ENCODE measurements around the gene EPHX1.

The EPHX1 gene

DNA sequence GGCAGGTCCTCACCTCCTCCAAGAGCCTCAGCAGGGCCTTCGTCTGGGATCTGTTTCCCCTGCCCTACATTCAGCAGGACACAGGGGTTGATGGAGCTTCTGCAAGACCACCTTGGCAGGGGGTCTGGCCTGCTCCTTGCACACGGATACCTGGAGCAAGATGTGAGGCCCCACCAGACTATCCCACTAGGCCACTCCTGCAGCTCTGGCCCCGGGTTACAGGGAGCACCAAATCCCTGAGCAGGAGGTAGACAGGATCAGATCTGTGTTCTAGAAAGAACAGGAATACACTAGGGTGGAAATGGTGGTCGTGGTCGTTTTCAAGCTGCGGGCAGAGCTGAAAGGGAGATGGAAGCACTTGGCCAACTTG lies 33.5 kb downstream of the EPHX1 start:
- no peak overlapping the region for H3K4ac ChIP-seq (ENCODE audit: low read length)
- H3K4me1 ChIP-seq (ENCODE audit: control insufficient read depth in 2 of 2, insufficient read depth in 1 of 2, low read depth in 1 of 2, low read length in 2 of 2): peaks cover 0 to 2% of the 10 kb centered on the region in 2 donors
- no peak overlapping the region for H2BK5ac ChIP-seq (ENCODE audit: low read length)
- no peak overlapping the region for H4K91ac ChIP-seq (ENCODE audit: low read depth, low read length, poor library complexity)
- no peak overlapping the region for H3K4me2 ChIP-seq (ENCODE audit: insufficient read depth, low read length, poor library complexity, severe bottlenecking)
- H2BK15ac ChIP-seq (ENCODE audit: low read length): no peak overlapping the region
- peaks cover 9 to 61% of the 10 kb centered on the region in 2 donors for H3K36me3 ChIP-seq (replicated peaks in 1 of 2; ENCODE audit: control insufficient read depth in 2 of 2, insufficient read depth in 2 of 2, low read length in 2 of 2)
- H3K9ac ChIP-seq (ENCODE audit: low read depth, low read length, poor library complexity): no peak overlapping the region
- DNase-seq (ENCODE audit: low spot score): no peak
- H3K27me3 ChIP-seq (ENCODE audit: control insufficient read depth in 3 of 3, insufficient read depth in 3 of 3, low read depth in 1 of 3, low read length in 3 of 3): no peaks in the 10 kb centered on the region
- no peak overlapping the region for H3K4me3 ChIP-seq (ENCODE audit: low read length in 2 of 2)
- no peak overlapping the region for H2AFZ ChIP-seq (ENCODE audit: low read length)
- H3K79me1 ChIP-seq (ENCODE audit: low read depth, low read length): no peaks in the 10 kb centered on the region
- no peak overlapping the region for H2AK5ac ChIP-seq (ENCODE audit: low read depth, low read length)
- no peak overlapping the region for H3K18ac ChIP-seq (ENCODE audit: low read length)
- no peaks in the 10 kb centered on the region for H3K9me3 ChIP-seq (replicated peaks in 1 of 2; ENCODE audit: control insufficient read depth in 2 of 2, insufficient read depth in 1 of 2, low read depth in 1 of 2, low read length in 2 of 2)
- H2BK120ac ChIP-seq (ENCODE audit: low read depth, low read length): no peak overlapping the region
- no peak overlapping the region for H3K27ac ChIP-seq (replicated peaks; ENCODE audit: low read length)
- H3K14ac ChIP-seq (ENCODE audit: low read length): no peak overlapping the region
- WGBS, 2 donors (ENCODE audit: extremely low coverage in 2 of 2, insufficient read length in 2 of 2, insufficient replicate concordance in 1 of 2): no CpG with 5 or more reads among the region's 6 CpGs
- no peak overlapping the region for H2BK12ac ChIP-seq (ENCODE audit: low read length)
- H4K8ac ChIP-seq (ENCODE audit: low read depth, low read length): no peak overlapping the region
- H3K23ac ChIP-seq (ENCODE audit: low read depth, low read length, poor library complexity): peak overlapping the region; percentile 50

DNA sequence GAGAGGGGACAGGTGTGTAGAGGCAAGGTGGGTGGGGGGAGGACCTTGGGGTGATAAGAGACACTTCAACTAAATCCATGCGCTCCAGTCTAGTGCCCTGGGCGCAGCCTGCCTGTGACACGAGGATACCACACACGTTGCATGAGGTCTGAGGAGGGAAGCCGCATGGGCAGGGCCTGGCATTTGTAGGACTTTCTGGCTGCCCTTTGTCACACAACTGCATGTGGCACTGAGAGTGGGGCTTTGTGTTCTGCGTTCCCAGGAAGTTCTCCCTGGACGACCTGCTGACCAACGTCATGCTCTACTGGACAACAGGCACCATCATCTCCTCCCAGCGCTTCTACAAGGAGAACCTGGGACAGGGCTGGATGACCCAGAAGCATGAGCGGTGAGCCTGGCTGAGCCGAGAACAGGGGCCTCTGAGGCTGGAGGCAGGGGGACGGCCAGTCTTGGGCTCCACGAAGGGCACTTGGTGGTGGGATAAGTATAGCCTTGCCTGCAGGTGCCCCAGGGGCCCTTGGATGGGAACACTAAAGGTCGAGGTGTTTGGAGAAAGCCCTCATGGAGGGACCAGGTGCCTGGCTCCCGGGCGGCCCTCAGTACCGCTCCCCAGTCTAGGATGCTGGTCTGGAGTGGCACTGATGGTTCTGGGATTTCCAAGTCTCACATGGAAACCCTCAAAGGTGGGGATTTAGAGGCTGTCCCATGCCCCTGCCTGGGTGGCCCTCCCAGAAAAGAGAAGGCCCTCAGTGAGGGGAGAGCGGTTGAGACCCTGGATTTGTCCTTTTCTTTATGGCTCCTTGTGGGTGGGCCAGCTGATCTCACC lies 34.5 kb downstream of the EPHX1 start:
- Histone ChIP-seq H3K4me1 (ENCODE audit: control insufficient read depth in 2 of 2, insufficient read depth in 1 of 2, low read depth in 1 of 2, low read length in 2 of 2) (peaks cover 0 to 4% of the 10 kb centered on the region in 2 donors), H3K23ac (ENCODE audit: low read depth, low read length, poor library complexity) (peak overlapping the region; percentile 80), H2BK120ac (ENCODE audit: low read depth, low read length) (no peak overlapping the region), H2BK12ac (ENCODE audit: low read length) (no peak overlapping the region), H4K8ac (ENCODE audit: low read depth, low read length) (no peak overlapping the region), H3K79me1 (ENCODE audit: low read depth, low read length) (no peaks in the 10 kb centered on the region), H3K14ac (ENCODE audit: low read length) (no peak overlapping the region), H3K4ac (ENCODE audit: low read length) (no peak overlapping the region), H3K9ac (ENCODE audit: low read depth, low read length, poor library complexity) (no peak overlapping the region), H2AK5ac (ENCODE audit: low read depth, low read length) (no peak overlapping the region), H3K27ac (replicated peaks; ENCODE audit: low read length) (no peak overlapping the region), H2AFZ (ENCODE audit: low read length) (no peak overlapping the region), H3K4me3 (ENCODE audit: low read length in 2 of 2) (no peak overlapping the region), H4K91ac (ENCODE audit: low read depth, low read length, poor library complexity) (no peak overlapping the region), H2BK15ac (ENCODE audit: low read length) (no peak overlapping the region), H3K27me3 (ENCODE audit: control insufficient read depth in 3 of 3, insufficient read depth in 3 of 3, low read depth in 1 of 3, low read length in 3 of 3) (no peaks in the 10 kb centered on the region), H3K4me2 (ENCODE audit: insufficient read depth, low read length, poor library complexity, severe bottlenecking) (no peak overlapping the region), H3K9me3 (replicated peaks in 1 of 2; ENCODE audit: control insufficient read depth in 2 of 2, insufficient read depth in 1 of 2, low read depth in 1 of 2, low read length in 2 of 2) (no peaks in the 10 kb centered on the region), H3K18ac (ENCODE audit: low read length) (peak overlapping the region; percentile 5), H2BK5ac (ENCODE audit: low read length) (no peak overlapping the region), H3K36me3 (replicated peaks in 1 of 2; ENCODE audit: control insufficient read depth in 2 of 2, insufficient read depth in 2 of 2, low read length in 2 of 2) (peaks cover 9 to 58% of the 10 kb centered on the region in 2 donors)
- DNase-seq (ENCODE audit: low spot score): no peak
- WGBS, 2 donors (ENCODE audit: extremely low coverage in 2 of 2, insufficient read length in 2 of 2, insufficient replicate concordance in 1 of 2): no CpG with 5 or more reads among the region's 18 CpGs

DNA sequence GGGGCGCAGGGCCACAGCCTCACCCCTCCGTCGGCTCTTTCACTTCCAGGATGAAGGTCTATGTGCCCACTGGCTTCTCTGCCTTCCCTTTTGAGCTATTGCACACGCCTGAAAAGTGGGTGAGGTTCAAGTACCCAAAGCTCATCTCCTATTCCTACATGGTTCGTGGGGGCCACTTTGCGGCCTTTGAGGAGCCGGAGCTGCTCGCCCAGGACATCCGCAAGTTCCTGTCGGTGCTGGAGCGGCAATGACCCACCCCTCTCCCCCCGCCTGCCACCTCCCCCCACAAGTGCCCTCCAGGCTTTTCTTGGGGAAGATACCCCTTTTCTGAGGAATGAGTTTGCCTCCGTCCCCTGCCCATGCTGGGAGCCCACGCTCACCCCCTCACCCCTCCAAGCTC lies 35.2 kb downstream of the EPHX1 start:
- peaks cover 9 to 53% of the 10 kb centered on the region in 2 donors for H3K36me3 ChIP-seq (replicated peaks in 1 of 2; ENCODE audit: control insufficient read depth in 2 of 2, insufficient read depth in 2 of 2, low read length in 2 of 2)

DNA sequence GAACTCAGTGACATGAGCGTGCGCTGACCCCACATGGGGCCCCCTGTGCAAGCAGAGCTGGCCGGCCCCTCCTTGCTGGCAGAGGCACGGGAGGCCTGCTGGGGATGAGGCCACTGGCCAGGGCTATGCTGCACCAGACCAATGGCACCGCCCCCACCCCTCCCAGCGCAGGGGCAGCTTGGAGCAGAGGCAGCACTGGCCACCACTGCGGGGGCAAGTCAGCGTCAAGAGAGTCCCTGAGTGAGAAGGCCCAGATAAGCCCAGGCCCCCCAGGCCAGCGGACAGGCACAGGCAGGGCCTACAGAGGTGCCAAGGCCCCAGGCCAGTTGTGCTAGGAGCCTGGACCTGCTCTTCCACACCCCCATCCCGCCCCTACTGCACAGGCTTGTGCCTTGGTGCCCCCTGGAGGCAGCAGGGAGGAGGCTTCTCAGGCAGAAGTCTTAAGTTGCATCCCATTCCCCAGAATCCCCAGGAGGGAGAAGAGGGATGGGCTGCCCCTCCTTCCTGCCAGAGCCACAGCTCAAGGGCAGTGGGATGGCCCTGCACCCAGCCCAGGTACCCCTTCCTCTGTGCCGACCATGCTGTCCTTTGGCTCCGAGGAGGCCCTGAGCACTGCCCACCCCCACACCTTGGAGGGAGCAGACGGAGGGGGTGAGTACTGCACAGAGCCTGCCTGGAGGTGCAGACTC lies 35.8 kb downstream of the EPHX1 start:
- Histone ChIP-seq H4K8ac (ENCODE audit: low read depth, low read length) (peak overlapping the region; percentile 83), H3K36me3 (replicated peaks in 1 of 2; ENCODE audit: control insufficient read depth in 2 of 2, insufficient read depth in 2 of 2, low read length in 2 of 2) (peaks cover 9 to 49% of the 10 kb centered on the region in 2 donors), H2BK12ac (ENCODE audit: low read length) (peak overlapping the region; percentile 27), H2AFZ (ENCODE audit: low read length) (no peak overlapping the region), H2AK5ac (ENCODE audit: low read depth, low read length) (peak overlapping the region; percentile 66), H3K14ac (ENCODE audit: low read length) (no peak overlapping the region), H3K23ac (ENCODE audit: low read depth, low read length, poor library complexity) (peak overlapping the region; percentile 89), H3K4me3 (ENCODE audit: low read length in 2 of 2) (no peak overlapping the region), H3K27me3 (ENCODE audit: control insufficient read depth in 3 of 3, insufficient read depth in 3 of 3, low read depth in 1 of 3, low read length in 3 of 3) (no peaks in the 10 kb centered on the region), H4K91ac (ENCODE audit: low read depth, low read length, poor library complexity) (no peak overlapping the region), H3K4me1 (ENCODE audit: control insufficient read depth in 2 of 2, insufficient read depth in 1 of 2, low read depth in 1 of 2, low read length in 2 of 2) (peaks cover 0 to 4% of the 10 kb centered on the region in 2 donors), H2BK5ac (ENCODE audit: low read length) (no peak overlapping the region), H2BK120ac (ENCODE audit: low read depth, low read length) (no peak overlapping the region), H3K9me3 (replicated peaks in 1 of 2; ENCODE audit: control insufficient read depth in 2 of 2, insufficient read depth in 1 of 2, low read depth in 1 of 2, low read length in 2 of 2) (peaks cover 0 to 3% of the 10 kb centered on the region in 2 donors), H3K4ac (ENCODE audit: low read length) (no peak overlapping the region), H3K4me2 (ENCODE audit: insufficient read depth, low read length, poor library complexity, severe bottlenecking) (no peak overlapping the region), H3K27ac (replicated peaks; ENCODE audit: low read length) (no peak overlapping the region), H3K9ac (ENCODE audit: low read depth, low read length, poor library complexity) (peak overlapping the region; percentile 77), H3K18ac (ENCODE audit: low read length) (peak overlapping the region; percentile 84), H3K79me1 (ENCODE audit: low read depth, low read length) (no peaks in the 10 kb centered on the region), H2BK15ac (ENCODE audit: low read length) (no peak overlapping the region)
- DNase-seq (ENCODE audit: low spot score): peak; percentile 65
- whole genome bisulfite sequencing, 2 donors (ENCODE audit: extremely low coverage in 2 of 2, insufficient read length in 2 of 2, insufficient replicate concordance in 1 of 2): no CpG with 5 or more reads among the region's 13 CpGs

More for the DNA sequence above, 35.2 kb downstream of the EPHX1 start:
- Histone ChIP-seq H2AFZ (ENCODE audit: low read length) (no peak overlapping the region), H3K79me1 (ENCODE audit: low read depth, low read length) (no peaks in the 10 kb centered on the region), H3K4me2 (ENCODE audit: insufficient read depth, low read length, poor library complexity, severe bottlenecking) (no peak overlapping the region), H2BK5ac (ENCODE audit: low read length) (no peak overlapping the region), H3K23ac (ENCODE audit: low read depth, low read length, poor library complexity) (no peak overlapping the region), H4K91ac (ENCODE audit: low read depth, low read length, poor library complexity) (no peak overlapping the region), H3K18ac (ENCODE audit: low read length) (no peak overlapping the region), H3K14ac (ENCODE audit: low read length) (no peak overlapping the region), H3K27me3 (ENCODE audit: control insufficient read depth in 3 of 3, insufficient read depth in 3 of 3, low read depth in 1 of 3, low read length in 3 of 3) (no peaks in the 10 kb centered on the region), H2BK15ac (ENCODE audit: low read length) (no peak overlapping the region), H2AK5ac (ENCODE audit: low read depth, low read length) (peak overlapping the region; percentile 13), H3K4ac (ENCODE audit: low read length) (no peak overlapping the region), H2BK120ac (ENCODE audit: low read depth, low read length) (no peak overlapping the region), H2BK12ac (ENCODE audit: low read length) (no peak overlapping the region), H3K9me3 (replicated peaks in 1 of 2; ENCODE audit: control insufficient read depth in 2 of 2, insufficient read depth in 1 of 2, low read depth in 1 of 2, low read length in 2 of 2) (no peaks in the 10 kb centered on the region), H4K8ac (ENCODE audit: low read depth, low read length) (no peak overlapping the region), H3K27ac (replicated peaks; ENCODE audit: low read length) (no peak overlapping the region), H3K4me3 (ENCODE audit: low read length in 2 of 2) (no peak overlapping the region), H3K4me1 (ENCODE audit: control insufficient read depth in 2 of 2, insufficient read depth in 1 of 2, low read depth in 1 of 2, low read length in 2 of 2) (peaks cover 0 to 4% of the 10 kb centered on the region in 2 donors), H3K9ac (ENCODE audit: low read depth, low read length, poor library complexity) (no peak overlapping the region)
- DNase-seq (ENCODE audit: low spot score): no peak
- WGBS, 2 donors (ENCODE audit: extremely low coverage in 2 of 2, insufficient read length in 2 of 2, insufficient replicate concordance in 1 of 2): no CpG with 5 or more reads among the region's 14 CpGs

Measured in neuronal stem cell (in vitro differentiated cells).